ENCODE results near the gene NRIP2.

NRIP2 gene

GRCh38 chr12:2844786-2845185, 10.0 kb upstream of the NRIP2 start:
- DNase-seq (ENCODE audit: low spot score): no peak

- DNase-seq (ENCODE audit: low spot score): no peak
These were observed 8.1 kb upstream of the NRIP2 start for GRCh38 chr12:2842948-2843347.

GRCh38 chr12:2841056-2841650, 6.3 kb upstream of the NRIP2 start:
- DNase-seq (ENCODE audit: low spot score): no peak

GRCh38 chr12:2836574-2836973, 1.7 kb upstream of the NRIP2 start:
- DNase-seq (ENCODE audit: low spot score): no peak

GRCh38 chr12:2835691-2836403, 1.0 kb upstream of the NRIP2 start:
- no peak for DNase-seq (ENCODE audit: low spot score)

- DNase-seq (ENCODE audit: low spot score): no peak
These were observed 1.0 kb downstream of the NRIP2 start for GRCh38 chr12:2833810-2834209.

GRCh38 chr12:2833327-2833726, 1.5 kb downstream of the NRIP2 start:
- DNase-seq (ENCODE audit: low spot score): no peak

- no peak for DNase-seq (ENCODE audit: low spot score)
These were observed 2.2 kb downstream of the NRIP2 start for GRCh38 chr12:2832550-2833127.

GRCh38 chr12:2829275-2829674, 5.6 kb downstream of the NRIP2 start:
- DNase-seq (ENCODE audit: low spot score): no peak

GRCh38 chr12:2826721-2827515, 7.9 kb downstream of the NRIP2 start:
- DNase-seq (ENCODE audit: low spot score): no peak

GRCh38 chr12:2826036-2826435, 8.8 kb downstream of the NRIP2 start:
- DNase-seq (ENCODE audit: low spot score): no peak

GRCh38 chr12:2825132-2825531, 9.7 kb downstream of the NRIP2 start:
- DNase-seq (ENCODE audit: low spot score): no peak

- no peak for DNase-seq (ENCODE audit: low spot score)
These were observed 10.3 kb downstream of the NRIP2 start for GRCh38 chr12:2824541-2824940.

GRCh38 chr12:2823483-2823882, 11.4 kb downstream of the NRIP2 start:
- DNase-seq (ENCODE audit: low spot score): no peak

- no peak for DNase-seq (ENCODE audit: low spot score)
These were observed 14.4 kb downstream of the NRIP2 start for GRCh38 chr12:2820432-2820831.

- DNase-seq (ENCODE audit: low spot score): no peak
These were observed 15.0 kb downstream of the NRIP2 start for GRCh38 chr12:2819810-2820209.

- DNase-seq (ENCODE audit: low spot score): peak; percentile 43
These were observed 21.3 kb downstream of the NRIP2 start for GRCh38 chr12:2813214-2814185.

- DNase-seq (ENCODE audit: low spot score): peak; percentile 97
These were observed 22.3 kb downstream of the NRIP2 start, which contains the start of gene ITFG2 for GRCh38 chr12:2812290-2813213. TSS of gene ITFG2 (plus strand) at chr12:2812668. CDS start at chr12:2812761, 93 bp downstream.

- DNase-seq (ENCODE audit: low spot score): no peak
These were observed 23.0 kb downstream of the NRIP2 start for GRCh38 chr12:2811801-2812200.

- no peak for DNase-seq (ENCODE audit: low spot score)
These were observed 28.1 kb downstream of the NRIP2 start for GRCh38 chr12:2806700-2807099.

Data from CD4-positive, alpha-beta T cell treated with Interleukin-6 at 100 ng/mL for 8 hours (primary cell).